Brain microvascular endothelial cell (primary cell): ENCODE data around the gene CEP104.

Experiments used
- DNase-seq: peaks from one replicate; pipeline ENCODE4 v3.0.0-alpha.2; 2020
- H3K27ac ChIP-seq: fragments of 250-450 bp; sonication (Bioruptor Pico); 2 replicates; pipeline ENCODE4 v1.5.1; 2020; ENCODE audit warnings: mild to moderate bottlenecking, moderate library complexity
- H3K27me3 ChIP-seq: fragments of 250-450 bp; sonication (Bioruptor Pico); replicated peaks from 2 replicates; pipeline ENCODE4 v1.5.1; 2020; ENCODE audit warnings: mild to moderate bottlenecking
- H3K36me3 ChIP-seq: fragments of 250-450 bp; sonication (Bioruptor Pico); replicated peaks from 2 replicates; pipeline ENCODE4 v1.5.1; 2020; ENCODE audit warnings: mild to moderate bottlenecking
- H3K4me3 ChIP-seq: 2 replicates; pipeline ENCODE4 v1.5.1; 2011; ENCODE audit warnings: low read depth, mild to moderate bottlenecking, control low read depth, low read length, moderate library complexity
- in situ Hi-C: cut with HindIII; loops from 2 replicates; pipeline ENCODE4 v1.10.0; 2017; ENCODE audit warnings: low sequenced_read_pairs, low pct_ligation_motif_present
- TF ChIP-seq, protein P1 (sequence below): IDR thresholded peaks from 2 replicates; pipeline ENCODE4 v1.5.1; 2011; ENCODE audit warnings: low read depth, mild to moderate bottlenecking, moderate library complexity, low read length, control low read depth, inconsistent platforms; ENCODE audit errors: missing control alignments

The CEP104 gene

DNA sequence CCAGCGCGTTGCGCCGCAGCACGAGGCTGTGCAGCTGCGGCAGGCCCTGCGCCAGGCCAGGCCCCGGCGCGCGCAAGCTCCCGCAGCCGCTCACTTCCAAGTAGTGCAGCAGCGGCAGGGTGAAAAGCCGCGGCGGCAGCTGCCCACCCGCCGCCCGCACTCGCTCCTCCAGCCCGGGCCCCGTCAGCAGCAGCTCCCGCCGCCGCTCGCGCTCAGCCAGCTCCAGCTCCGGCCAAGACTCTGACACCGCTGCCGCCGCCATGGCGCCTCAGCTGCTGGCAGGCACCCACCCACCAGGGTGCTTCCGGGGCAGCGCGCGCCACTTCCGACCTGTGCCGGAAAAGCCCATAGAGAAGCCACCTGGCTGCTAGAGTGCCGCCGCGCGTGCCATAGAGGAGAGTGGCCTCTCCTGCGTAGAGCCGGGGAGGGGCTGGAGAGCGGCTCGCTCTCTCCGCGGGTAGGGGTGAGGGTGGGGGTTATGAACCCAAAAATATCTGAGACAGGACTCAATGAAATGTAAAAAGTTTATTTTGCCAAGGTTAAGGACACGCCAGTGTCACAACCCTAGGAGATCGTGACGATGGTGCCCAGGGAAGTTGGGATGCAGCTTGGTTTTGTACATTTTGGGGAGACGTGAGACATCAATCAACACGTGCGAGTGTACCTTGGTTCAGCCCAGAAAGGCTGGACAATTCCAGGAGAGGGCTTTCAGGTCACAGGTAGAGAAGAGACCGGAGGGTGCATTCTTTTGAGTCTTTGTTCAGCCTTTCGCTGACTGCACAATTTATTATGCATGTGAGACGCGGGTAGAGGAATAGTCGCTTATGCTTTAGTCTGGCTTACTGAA, 60.6 kb downstream of the CEP104 start, which contains the start of gene LRRC47:
Gene LRRC47 (minus strand): TSS at position 284 of the 847 bp plus-strand sequence. CDS start 22 bp downstream, at position 262.
- H3K27me3 ChIP-seq = no peaks in the 10 kb centered on the region
- peak within 1 kb of the TSS; percentile 53 for H3K27ac ChIP-seq
- peaks cover 7% of the 10 kb centered on the region for H3K36me3 ChIP-seq
- in situ Hi-C loops = no loop called here
- DNase-seq = peak; percentile 90
- TF ChIP-seq, protein P1, sequence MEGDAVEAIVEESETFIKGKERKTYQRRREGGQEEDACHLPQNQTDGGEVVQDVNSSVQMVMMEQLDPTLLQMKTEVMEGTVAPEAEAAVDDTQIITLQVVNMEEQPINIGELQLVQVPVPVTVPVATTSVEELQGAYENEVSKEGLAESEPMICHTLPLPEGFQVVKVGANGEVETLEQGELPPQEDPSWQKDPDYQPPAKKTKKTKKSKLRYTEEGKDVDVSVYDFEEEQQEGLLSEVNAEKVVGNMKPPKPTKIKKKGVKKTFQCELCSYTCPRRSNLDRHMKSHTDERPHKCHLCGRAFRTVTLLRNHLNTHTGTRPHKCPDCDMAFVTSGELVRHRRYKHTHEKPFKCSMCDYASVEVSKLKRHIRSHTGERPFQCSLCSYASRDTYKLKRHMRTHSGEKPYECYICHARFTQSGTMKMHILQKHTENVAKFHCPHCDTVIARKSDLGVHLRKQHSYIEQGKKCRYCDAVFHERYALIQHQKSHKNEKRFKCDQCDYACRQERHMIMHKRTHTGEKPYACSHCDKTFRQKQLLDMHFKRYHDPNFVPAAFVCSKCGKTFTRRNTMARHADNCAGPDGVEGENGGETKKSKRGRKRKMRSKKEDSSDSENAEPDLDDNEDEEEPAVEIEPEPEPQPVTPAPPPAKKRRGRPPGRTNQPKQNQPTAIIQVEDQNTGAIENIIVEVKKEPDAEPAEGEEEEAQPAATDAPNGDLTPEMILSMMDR = no peak
- peak within 1 kb of the TSS; percentile 77 for H3K4me3 ChIP-seq

DNA sequence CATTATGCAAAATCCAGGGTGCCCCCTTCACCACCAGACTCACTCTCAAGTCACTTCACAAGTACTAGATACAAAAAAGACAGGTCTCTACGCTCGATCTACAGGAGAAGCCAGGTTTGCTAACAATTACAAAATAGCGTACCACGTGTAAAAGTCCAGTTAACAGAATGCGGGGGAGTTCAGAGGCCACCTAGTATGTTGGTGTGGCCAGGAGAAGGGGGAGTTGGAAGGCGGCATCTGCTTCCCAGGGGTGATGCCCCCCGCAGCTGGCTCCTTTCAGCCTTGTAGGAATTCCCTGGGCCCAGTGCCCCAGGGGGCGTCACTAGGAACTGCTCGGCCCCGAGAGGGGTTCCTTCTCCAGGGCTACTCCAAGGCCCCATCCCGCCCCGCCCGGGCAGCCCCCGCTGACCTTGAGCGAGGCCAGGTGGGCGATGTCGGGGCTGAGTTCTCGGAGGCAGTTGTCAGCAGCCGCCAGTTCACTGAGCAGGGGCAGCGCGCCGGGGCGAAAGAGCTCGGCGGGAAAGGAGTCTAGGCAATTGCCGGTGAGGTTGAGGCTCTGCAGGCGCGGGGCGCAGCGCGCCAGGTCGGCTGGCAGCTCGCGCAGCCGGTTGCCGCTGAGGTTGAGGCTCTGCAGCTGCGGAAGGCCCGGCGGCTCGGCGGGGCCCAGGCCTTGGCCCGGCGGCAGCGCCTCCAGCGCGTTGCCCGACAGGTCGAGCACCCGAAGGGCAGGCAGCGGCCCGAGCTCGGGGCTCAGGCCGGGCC, 61.4 kb downstream of the CEP104 start:
- peak overlapping the region; percentile 53 for H3K27ac ChIP-seq
- no peaks in the 10 kb centered on the region for H3K27me3 ChIP-seq
- in situ Hi-C loops = no loop called here
- DNase-seq = no peak
- H3K36me3 ChIP-seq = peaks cover 7% of the 10 kb centered on the region
- TF ChIP-seq, protein P1 = no peak
- H3K4me3 ChIP-seq = peak overlapping the region; percentile 77

DNA sequence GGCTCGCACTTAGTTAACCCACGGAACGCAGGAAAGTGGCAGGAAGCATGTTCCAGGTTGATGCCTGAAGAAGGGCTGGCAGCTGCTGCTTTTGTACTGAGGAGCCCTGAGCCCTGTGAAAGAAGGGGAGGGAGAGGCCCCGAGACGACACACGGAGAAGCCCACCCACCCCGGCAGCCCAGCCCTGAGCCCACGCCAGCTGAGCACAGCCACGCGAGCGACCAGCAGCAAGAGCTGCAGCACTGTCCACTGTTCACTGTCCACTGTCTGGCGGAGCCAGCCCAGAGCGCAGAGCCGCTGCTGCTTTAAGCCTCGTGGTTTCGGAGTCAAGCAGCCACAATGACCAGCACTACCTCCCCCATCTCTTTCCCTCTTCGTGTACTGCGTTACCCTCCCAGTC, 66.1 kb downstream of the CEP104 start:
- Histone ChIP-seq H3K27ac (no peak overlapping the region), H3K36me3 (peaks cover 21% of the 10 kb centered on the region), H3K27me3 (no peaks in the 10 kb centered on the region), H3K4me3 (no peak overlapping the region)
- DNase-seq = no peak
- TF ChIP-seq, protein P1 = no peak
- in situ Hi-C loops = no loop called here

DNA sequence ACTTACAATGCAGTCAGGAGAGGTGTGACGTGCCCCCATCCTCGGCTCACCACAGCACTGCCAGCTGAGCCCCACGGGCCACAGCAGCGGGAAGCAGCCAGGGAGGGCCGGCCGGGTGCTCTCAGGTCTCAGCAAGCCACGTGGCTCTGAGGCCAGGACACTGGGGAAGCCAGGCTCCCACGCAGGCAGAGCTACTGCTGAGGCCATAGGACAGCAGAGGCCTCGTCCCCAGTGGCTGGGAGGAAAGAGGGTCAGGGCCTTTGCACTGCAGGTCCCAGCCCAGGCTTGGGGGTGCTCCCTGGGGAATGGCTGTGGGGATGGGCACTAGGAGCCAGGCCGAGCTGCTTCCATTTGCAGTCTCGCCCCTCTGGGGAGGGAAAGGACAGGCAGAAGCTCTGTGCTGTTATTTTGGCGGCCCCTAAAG, 66.5 kb downstream of the CEP104 start:
- no peak for DNase-seq
- Histone ChIP-seq H3K4me3 (no peak overlapping the region), H3K27ac (no peak overlapping the region), H3K36me3 (peaks cover 22% of the 10 kb centered on the region), H3K27me3 (no peaks in the 10 kb centered on the region)
- TF ChIP-seq, protein P1 = no peak
- in situ Hi-C loops = no loop called here

DNA sequence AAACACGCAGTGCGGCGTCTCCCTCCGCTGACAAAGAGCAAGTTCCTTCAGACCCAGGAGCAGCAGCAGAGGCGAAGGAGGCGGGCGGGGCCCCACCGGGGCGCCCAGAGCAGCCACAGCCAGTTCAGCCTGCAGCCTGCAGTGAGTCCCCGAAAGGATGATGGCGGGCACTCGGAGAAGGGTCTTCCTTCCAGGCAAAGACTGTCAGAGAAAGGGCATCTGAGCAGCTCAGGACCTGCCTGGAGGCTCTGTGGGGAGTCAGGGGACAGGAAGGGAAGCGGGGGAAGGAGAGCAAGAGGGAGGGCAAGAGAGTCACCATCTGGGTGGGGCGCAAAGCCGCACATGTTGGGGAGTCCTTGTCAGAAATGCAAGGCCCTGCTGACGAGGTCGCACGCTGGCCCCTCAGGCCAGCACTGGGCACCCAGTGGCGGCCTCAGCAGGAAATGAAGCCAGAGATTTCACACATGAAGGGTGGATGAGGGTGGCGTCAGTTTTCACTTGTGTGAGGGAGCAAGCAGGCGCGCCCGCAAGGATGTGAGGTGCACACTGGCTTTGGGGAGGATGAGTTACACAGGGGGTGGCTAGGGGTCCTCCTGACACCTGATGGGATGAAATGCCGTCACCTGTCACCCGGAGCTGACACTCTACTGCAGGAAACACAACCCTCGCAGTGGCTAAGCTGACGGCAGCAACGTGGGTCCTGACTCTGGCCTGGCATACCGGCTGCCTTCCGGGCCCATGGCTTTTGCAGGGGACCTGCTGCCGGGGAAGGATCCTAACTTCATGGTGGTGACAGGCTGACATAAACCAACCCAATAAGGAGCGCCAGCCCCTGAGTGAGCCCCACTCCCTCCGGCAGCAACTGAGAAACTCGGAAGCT, 67.3 kb downstream of the CEP104 start:
- in situ Hi-C loops = no loop called here
- no peak overlapping the region for H3K27ac ChIP-seq
- H3K36me3 ChIP-seq = peaks cover 31% of the 10 kb centered on the region
- no peak for DNase-seq
- H3K4me3 ChIP-seq = no peak overlapping the region
- TF ChIP-seq, protein P1 = no peak
- H3K27me3 ChIP-seq = no peaks in the 10 kb centered on the region
